K562 (cell line): ENCODE results near the gene FUNDC2. TPM values are rescaled to one million over a fixed set of nuclear protein-coding genes. Genes with fewer than 3 reads are reported as not detected.

Experiments
- ATAC-seq: fragments of 200-7000 bp; cut with Tn5 transposase; 3 replicates; pipeline ENCODE4 v1.9.1; 2020; ENCODE audit warnings: moderate library complexity
- BruUV-seq: library from RNA; stranded (reverse); fragments of 400-500 nt; replicated peaks from 2 replicates; lab custom pipeline; 2021; lab: Mats Ljungman, UMichigan
- CTCF ChIA-PET: fragments of 300-600 bp; formaldehyde crosslinking; extraction: SDS; loops from one replicate; lab custom pipeline; 2021; ENCODE audit warnings: low intra/inter-chr PET ratio; lab: Yijun Ruan, JAX
- POLR2A ChIA-PET: fragments of 300-600, 350-650 bp; sonication (Branson Sonifier 250); formaldehyde crosslinking; extraction: SDS; loops from one replicate; lab custom pipeline; 2021; ENCODE audit warnings: antibody characterized with exemption, inconsistent platforms; lab: Yijun Ruan, JAX
- DNase-seq, 4 experiments: peaks; one replicate each; pipeline versions ENCODE4 v3.0.0 to v3.0.0-alpha.2; 2011 to 2018; ENCODE audit warnings: low spot score in 3 of 4, mixed read lengths in 3 of 4; ENCODE audit errors: extremely low read depth in 1 of 4
- FAIRE-seq: peaks from 2 replicates; lab custom pipeline; 2011; peaks lifted over from hg19 to GRCh38; lab: Jason Lieb, UNC
- H2AFZ ChIP-seq: 2 replicates; pipeline ENCODE4 v1.6.0; 2011; ENCODE audit warnings: low read depth, low read length, control low read depth, inconsistent platforms
- H3K27ac ChIP-seq: fragments of 200-600 bp; 3 replicates; pipeline ENCODE4 v1.8.0; 2011; ENCODE audit warnings: low read depth, mild to moderate bottlenecking, control low read depth, inconsistent platforms, low read length, moderate library complexity, mixed read lengths; ENCODE audit errors: extremely low read depth
- H3K27me3 ChIP-seq, 2 experiments: fragments of 300-600 bp in 1 of 2; 2 replicates in 1 of 2; 3 replicates in 1 of 2; pipeline versions ENCODE4 v1.6.0 to v1.8.0; 2011; ENCODE audit warnings: inconsistent platforms in 2 of 2, low read length in 2 of 2, mild to moderate bottlenecking in 1 of 2, mixed read lengths in 1 of 2, moderate library complexity in 1 of 2; ENCODE audit not compliant: control insufficient read depth in 2 of 2, insufficient read depth in 2 of 2
- H3K36me3 ChIP-seq: fragments of 300-600 bp; 3 replicates; pipeline ENCODE4 v1.8.0; 2011; ENCODE audit warnings: mild to moderate bottlenecking, low read length, inconsistent platforms; ENCODE audit not compliant: control insufficient read depth, insufficient read depth
- H3K4me1 ChIP-seq, 2 experiments: fragments of 200-600 bp in 1 of 2; replicated peaks in 1 of 2; 2 replicates in 1 of 2; 3 replicates in 1 of 2; pipeline versions ENCODE4 v1.5.1 to v1.8.0; 2011; ENCODE audit warnings: inconsistent platforms in 2 of 2, low read length in 2 of 2, mild to moderate bottlenecking in 1 of 2, mixed read lengths in 1 of 2, moderate library complexity in 1 of 2; ENCODE audit not compliant: control insufficient read depth in 2 of 2, insufficient read depth in 2 of 2
- H3K4me2 ChIP-seq: 2 replicates; pipeline ENCODE4 v1.6.1; 2011; ENCODE audit warnings: low read length, control low read depth, inconsistent platforms, mixed read lengths; ENCODE audit not compliant: insufficient read depth
- H3K4me3 ChIP-seq: fragments of 200-600 bp; sonication (generic), shearing (Covaris generic); 2 replicates; pipeline ENCODE4 v1.5.1; 2016; ENCODE audit warnings: control low read depth, inconsistent platforms
- H3K79me2 ChIP-seq: fragments of 200-600 bp; 3 replicates; pipeline ENCODE4 v1.8.0; 2011; ENCODE audit warnings: low read length, inconsistent platforms; ENCODE audit not compliant: control insufficient read depth, insufficient read depth
- H3K9ac ChIP-seq, 2 experiments: 2 replicates each; pipeline versions ENCODE4 v1.6.0 to v1.6.1; 2011; ENCODE audit warnings: low read depth in 2 of 2, low read length in 2 of 2, control low read depth in 1 of 2, inconsistent platforms in 1 of 2, mild to moderate bottlenecking in 1 of 2, mixed read lengths in 1 of 2; ENCODE audit not compliant: insufficient read depth in 1 of 2
- H3K9me1 ChIP-seq: one replicate; pipeline ENCODE4 v1.6.0; 2011; ENCODE audit warnings: inconsistent platforms, mild to moderate bottlenecking, low read length, moderate library complexity; ENCODE audit not compliant: control insufficient read depth, insufficient read depth
- H3K9me3 ChIP-seq: replicated peaks from 2 replicates; pipeline ENCODE4 v1.5.1; 2011; ENCODE audit warnings: low read depth, low read length, inconsistent platforms; ENCODE audit not compliant: control insufficient read depth, insufficient read depth
- H4K20me1 ChIP-seq: replicated peaks from 2 replicates; pipeline ENCODE4 v1.6.1; 2011; ENCODE audit warnings: low read length, inconsistent platforms, mixed read lengths; ENCODE audit not compliant: control insufficient read depth, insufficient read depth
- ASH1L ChIP-seq: fragments of 450-650 bp; IDR thresholded peaks from 2 replicates; pipeline ENCODE4 v1.6.1; 2018; ENCODE audit warnings: borderline replicate concordance, mild to moderate bottlenecking, low read depth; ENCODE audit not compliant: partially characterized antibody
- C11orf30 ChIP-seq: fragments of 450-650 bp; IDR thresholded peaks from 2 replicates; pipeline ENCODE4 v1.6.1; 2016; ENCODE audit warnings: low read depth, mild to moderate bottlenecking
- CGGBP1 ChIP-seq: fragments of 250-450 bp; sonication (Bioruptor Pico); IDR thresholded peaks from 2 replicates; pipeline ENCODE4 v1.9.0; 2021; ENCODE audit warnings: mild to moderate bottlenecking
- CREB1 ChIP-seq, 2 experiments: sonication (generic) in 1 of 2; formaldehyde crosslinking in 1 of 2; IDR thresholded peaks; 2 replicates each; pipeline versions ENCODE4 v1.6.1 to v1.8.0; 2012 to 2022; ENCODE audit warnings: inconsistent platforms in 1 of 2, mild to moderate bottlenecking in 1 of 2, missing genetic modification reagents in 1 of 2, moderate library complexity in 1 of 2
- EP400 ChIP-seq: fragments of 450-650 bp; IDR thresholded peaks from 2 replicates; pipeline ENCODE4 v1.6.1; 2017; ENCODE audit warnings: antibody characterized with exemption, mild to moderate bottlenecking, moderate library complexity
- GTF2A2 ChIP-seq: IDR thresholded peaks from 2 replicates; pipeline ENCODE4 v1.6.1; 2016; ENCODE audit warnings: mild to moderate bottlenecking, missing genetic modification characterization, missing compliant biosample characterization
- IFI16 ChIP-seq: fragments of 250-450 bp; sonication (Bioruptor Pico); IDR thresholded peaks from 2 replicates; pipeline ENCODE4 v2.1.2; 2022; ENCODE audit warnings: mild to moderate bottlenecking, inconsistent platforms
- JUND ChIP-seq, 2 experiments: IDR thresholded peaks; 2 replicates in 1 of 2; 3 replicates in 1 of 2; pipeline ENCODE4 v1.6.1; 2011; ENCODE audit warnings: borderline replicate concordance in 2 of 2, low read depth in 2 of 2, low read length in 2 of 2, improper control_type of control experiment in 1 of 2, missing biosample characterization in 1 of 2, missing genetic modification characterization in 1 of 2, missing genetic modification reagents in 1 of 2
- MAZ ChIP-seq, 2 experiments: fragments of 450-650 bp in 1 of 2; sonication (generic) in 1 of 2; formaldehyde crosslinking; IDR thresholded peaks in 1 of 2; conservative IDR thresholded peaks in 1 of 2; 2 replicates each; pipeline versions ENCODE4 v1.4.0 to v1.5.0; 2020; ENCODE audit warnings: mild to moderate bottlenecking in 1 of 2, missing genetic modification reagents in 1 of 2
- MCM7 ChIP-seq, 2 experiments: fragments of 450-650 bp; IDR thresholded peaks; 2 replicates each; pipeline ENCODE4 v1.6.1; 2016 to 2018
- SETDB1 ChIP-seq: IDR thresholded peaks from one replicate; pipeline ENCODE4 v1.6.1; 2012; ENCODE audit warnings: low read length, control low read depth, inconsistent platforms
- SMARCC2 ChIP-seq: fragments of 450-650 bp; IDR thresholded peaks from 2 replicates; pipeline ENCODE4 v1.6.1; 2017; ENCODE audit warnings: antibody characterized with exemption, moderate library complexity, mild to moderate bottlenecking, low read depth
- SRSF9 ChIP-seq: fragments of 200-400 bp; formaldehyde crosslinking; IDR thresholded peaks from 2 replicates; pipeline ENCODE4 v1.6.1; 2017; ENCODE audit warnings: low read depth, low read length, borderline replicate concordance
- TCF3 ChIP-seq: sonication (generic); formaldehyde crosslinking; IDR thresholded peaks from 2 replicates; pipeline ENCODE4 v1.4.0; 2020; ENCODE audit warnings: mild to moderate bottlenecking, missing genetic modification reagents
- ZC3H4 ChIP-seq: sonication (generic); formaldehyde crosslinking; IDR thresholded peaks from 2 replicates; pipeline ENCODE4 v1.9.0; 2021; ENCODE audit warnings: missing genetic modification reagents, borderline replicate concordance
- ZNF589 ChIP-seq: fragments of 200-800 bp; sonication (Bioruptor generic); IDR thresholded peaks from 2 replicates; pipeline ENCODE4 v1.6.1; 2016; ENCODE audit warnings: low read depth, missing genetic modification characterization, missing compliant biosample characterization
- WGBS: fragments of 100-300 bp; shearing (Covaris generic); methylation state at CpG from one replicate; pipeline ENCODE4 v1.1.6; 2016; ENCODE audit warnings: low coverage, mixed read lengths; ENCODE audit not compliant: insufficient coverage; ENCODE audit errors: missing lambda C conversion rate; 5-methylcytosine and 5-hydroxymethylcytosine counted together
- in situ Hi-C: fragments of 300-500 bp; cut with MboI; formaldehyde crosslinking; loops from 4 replicates; pipeline ENCODE4 v1.15.0; 2018; ENCODE audit warnings: inconsistent platforms, mixed read lengths
- intact Hi-C: fragments of 100-400 bp; cut with micrococcal nuclease; formaldehyde crosslinking; loops from 2 replicates; pipeline ENCODE4 v1.14.2; 2022
- polyA plus RNA-seq, 8 experiments: library from polyadenylated mRNA; depleted of rRNA in 4 of 8; stranded (reverse) in 5 of 8; unstranded in 3 of 8; fragments of >200 nt; fragmentation: Nextera tagmentation in 2 of 8; fragmentation: Illumina TruSeq in 1 of 8; extraction: Ambion mirVana in 2 of 8; extraction: Trizol in 1 of 8; gene quantifications; 2 replicates each; pipeline versions ENCODE4 v1.2.1 to v1.2.3, GENCODE V29; 2011 to 2014; ENCODE audit warnings: inconsistent platforms in 1 of 8, missing spikeins in 1 of 8
- total RNA-seq, 7 experiments: library from RNA; depleted of rRNA in 6 of 7; stranded (reverse); fragments of >200 nt in 6 of 7; fragmentation: Illumina TruSeq in 2 of 7; extraction: Trizol in 2 of 7; gene quantifications; 2 replicates each; pipeline versions ENCODE4 v1.2.1 to v1.2.3, GENCODE V29; 2011 to 2021; ENCODE audit warnings: low replicate concordance in 1 of 7
- TF ChIP-seq, protein P1 (sequence below): IDR thresholded peaks from 2 replicates; pipeline ENCODE4 v1.6.1; 2012; ENCODE audit warnings: low read depth, low read length, improper control_type of control experiment, borderline replicate concordance

FUNDC2 gene
- total and polyA plus RNA-seq, 9 of the 15 experiments (the other 6 are each of a cell fraction or from before 2014, with no cell fraction given): 50.6 to 235 (median 123) TPM

DNA sequence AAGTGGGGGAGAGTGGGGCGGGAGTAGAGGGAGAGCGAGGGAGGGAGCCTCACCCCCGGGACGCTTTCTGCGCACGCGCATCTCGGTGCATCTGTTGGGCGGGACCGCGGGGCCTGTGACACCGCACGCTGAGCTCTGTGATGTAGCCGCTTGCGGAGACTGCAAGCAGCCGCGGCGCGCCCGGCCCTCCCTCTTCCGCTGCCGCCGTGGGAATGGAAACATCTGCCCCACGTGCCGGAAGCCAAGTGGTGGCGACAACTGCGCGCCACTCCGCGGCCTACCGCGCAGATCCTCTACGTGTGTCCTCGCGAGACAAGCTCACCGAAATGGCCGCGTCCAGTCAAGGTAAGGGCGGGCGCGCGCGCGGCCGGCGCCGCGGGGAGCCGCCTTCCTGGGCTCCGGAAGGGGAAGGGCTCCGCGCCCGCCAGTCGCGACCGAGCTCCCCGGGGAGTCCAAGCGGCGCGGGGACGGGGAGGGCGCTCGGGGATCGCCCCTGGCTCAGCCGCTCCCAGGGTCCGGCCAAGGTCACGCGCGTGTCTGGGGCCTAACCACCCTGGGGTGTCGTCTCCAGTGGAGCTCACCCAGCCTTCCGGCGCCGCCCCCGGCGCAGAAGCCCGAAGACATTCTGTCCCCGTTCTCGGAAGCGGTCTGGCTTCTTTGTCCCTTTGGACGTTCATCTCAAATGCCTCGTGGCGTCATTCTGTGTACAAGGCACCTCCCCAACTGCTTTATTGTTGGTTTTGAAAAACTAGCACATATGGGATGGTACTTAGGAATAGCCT, at the start of gene FUNDC2 (continued):
- TF ChIP-seq ASH1L (no peak), MAZ (CRISPR knock-in tag; conservative IDR thresholded peaks at IDR 0.05 in 1 of 2, IDR thresholded peaks at IDR 0.05 in 1 of 2) (peak in 1 of 2 experiments; percentile 76; a peak in 2 of 4 replicates), TCF3 (CRISPR knock-in tag) (no peak; the same call in 1 of the 2 replicates), EP400 (peak; percentile 86), CREB1 (IDR thresholded peaks at IDR 0.05) (peak; percentile 94), CREB1 (CRISPR knock-in tag; IDR thresholded peaks at IDR 0.05) (peak; percentile 94), C11orf30 (peak; percentile 64)
- TF ChIP-seq, all 486 proteins: peak for 121

DNA sequence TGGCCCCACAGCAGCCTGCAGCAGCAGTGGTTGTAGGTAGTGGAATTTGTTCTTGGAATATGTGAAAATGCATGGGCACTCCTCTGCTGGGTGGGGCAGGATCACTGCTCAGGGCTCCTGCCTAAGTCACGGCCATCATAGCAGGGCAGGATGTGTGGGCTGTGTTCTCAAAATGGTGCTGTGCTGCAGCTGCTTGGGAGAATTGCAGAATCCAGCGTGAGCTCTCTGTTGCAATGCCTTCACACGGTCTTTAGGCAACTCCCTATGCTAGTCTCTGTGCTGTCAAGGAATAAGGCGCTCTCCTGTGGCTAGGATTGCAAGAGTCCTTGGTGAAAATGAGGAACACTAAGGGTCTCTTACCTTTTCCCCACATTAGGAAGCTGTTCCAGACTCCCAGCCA, 47.0 kb upstream of the FUNDC2 start:
- FAIRE-seq (no peak), ATAC-seq (no peak), DNase-seq (no peak)
- Histone ChIP-seq H3K79me2 (no peaks in the 10 kb centered on the region), H3K9ac (no peak overlapping the region), H3K9me3 (no peaks in the 10 kb centered on the region; the same call in 1 of the 2 replicates), H3K4me3 (no peak overlapping the region), H2AFZ (no peak overlapping the region), H3K36me3 (no peaks in the 10 kb centered on the region), H3K4me1 (no peaks in the 10 kb centered on the region; a peak in 1 of 5 replicates), H4K20me1 (no peaks in the 10 kb centered on the region), H3K27me3 (no peaks in the 10 kb centered on the region), H3K27ac (no peak overlapping the region), H3K9me1 (no peaks in the 10 kb centered on the region), H3K4me2 (no peak overlapping the region)
- ChIA-PET POLR2A (no interaction called here), CTCF (no interaction called here)
- in situ Hi-C loops: loop anchor here (5.0 kb wide), 2 partner anchors 78 to 843 kb away; no protein-coding TSS in a partner anchor
- intact Hi-C loops: loop anchor here (2.0 to 10.0 kb wide), 5 partner anchors 61 to 841 kb away; no protein-coding TSS in a partner anchor
- WGBS: 27% methylated on average over 3 of the region's 4 CpGs
- BruUV-seq: no TSS peak
- TF ChIP-seq GTF2A2 (tag) (no peak), ZNF589 (no peak), CGGBP1 (CRISPR knock-in tag) (no peak), SRSF9 (no peak), SETDB1 (no peak), JUND (IDR thresholded peaks at IDR 0.05; ENCODE audit: borderline replicate concordance, low read depth, low read length) (no peak), JUND (tag; IDR thresholded peaks at IDR 0.05; ENCODE audit: borderline replicate concordance, low read depth, low read length) (no peak), ZC3H4 (CRISPR knock-in tag) (no peak), SMARCC2 (no peak), IFI16 (CRISPR knock-in tag) (no peak), MCM7 (IDR thresholded peaks at IDR 0.05) (no peak)
- TF ChIP-seq, protein P1, sequence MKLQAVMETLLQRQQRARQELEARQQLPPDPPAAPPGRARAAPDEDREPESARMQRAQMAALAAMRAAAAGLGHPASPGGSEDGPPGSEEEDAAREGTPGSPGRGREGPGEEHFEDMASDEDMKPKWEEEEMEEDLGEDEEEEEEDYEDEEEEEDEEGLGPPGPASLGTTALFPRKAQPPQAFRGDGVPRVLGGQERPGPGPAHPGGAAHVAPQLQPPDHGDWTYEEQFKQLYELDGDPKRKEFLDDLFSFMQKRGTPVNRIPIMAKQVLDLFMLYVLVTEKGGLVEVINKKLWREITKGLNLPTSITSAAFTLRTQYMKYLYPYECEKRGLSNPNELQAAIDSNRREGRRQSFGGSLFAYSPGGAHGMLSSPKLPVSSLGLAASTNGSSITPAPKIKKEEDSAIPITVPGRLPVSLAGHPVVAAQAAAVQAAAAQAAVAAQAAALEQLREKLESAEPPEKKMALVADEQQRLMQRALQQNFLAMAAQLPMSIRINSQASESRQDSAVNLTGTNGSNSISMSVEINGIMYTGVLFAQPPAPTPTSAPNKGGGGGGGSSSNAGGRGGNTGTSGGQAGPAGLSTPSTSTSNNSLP: no peak
